Heart left ventricle (tissue), 16 donors: Measurements from ENCODE around the gene MT3. TPM values are rescaled to one million over a fixed set of nuclear protein-coding genes. Genes with fewer than 3 reads are reported as not detected.

Source experiments
- ATAC-seq, 4 donors: fragments of 200-7000 bp; cut with Tn5 transposase; one replicate each; pipeline ENCODE4 v1.9.1; 2020 to 2022; ENCODE audit warnings: moderate library complexity in 4 of 4, mild to moderate bottlenecking in 3 of 4, moderate number of reproducible peaks in 1 of 4
- DNase-seq, 5 donors: peaks; one replicate each; pipeline ENCODE4 v3.0.0-alpha.2; 2020
- H3K27ac ChIP-seq, 12 donors: fragments of 200-600 bp; sonication (generic) in 4 of 12; one replicate each; pipeline versions ENCODE4 v1.5.0 to v1.8.0; 2016 to 2022; ENCODE audit warnings: mild to moderate bottlenecking in 2 of 12
- H3K27me3 ChIP-seq, 9 donors: fragments of 200-600 bp; sonication (generic) in 2 of 9; one replicate each; pipeline versions ENCODE4 v1.5.1 to v1.8.0; 2016 to 2022; ENCODE audit warnings: mild to moderate bottlenecking in 3 of 9
- H3K36me3 ChIP-seq, 9 donors: fragments of 200-600 bp; sonication (generic) in 2 of 9; one replicate each; pipeline versions ENCODE4 v1.5.0 to v1.8.0; 2018 to 2022; ENCODE audit warnings: mild to moderate bottlenecking in 2 of 9
- H3K4me1 ChIP-seq, 12 donors: fragments of 200-600 bp; sonication (generic) in 4 of 12; one replicate each; pipeline versions ENCODE4 v1.5.0 to v1.8.0; 2016 to 2022; ENCODE audit warnings: mild to moderate bottlenecking in 3 of 12
- H3K4me3 ChIP-seq, 12 donors: fragments of 200-600 bp; sonication (generic) in 4 of 12; one replicate each; pipeline versions ENCODE4 v1.5.0 to v1.8.0; 2017 to 2022; ENCODE audit warnings: mild to moderate bottlenecking in 9 of 12, moderate library complexity in 4 of 12
- H3K9me3 ChIP-seq, 12 donors: fragments of 200-600 bp; sonication (generic) in 4 of 12; one replicate each; pipeline versions ENCODE4 v1.5.0 to v1.8.0; 2016 to 2022; ENCODE audit warnings: mild to moderate bottlenecking in 1 of 12
- CTCF ChIP-seq, 12 donors: fragments of 200-600 bp; sonication (generic) in 4 of 12; IDR thresholded peaks; one replicate each; pipeline versions ENCODE4 v1.5.0 to v1.8.0; 2018 to 2022; ENCODE audit warnings: antibody characterized with exemption in 12 of 12, mild to moderate bottlenecking in 5 of 12
- POLR2A ChIP-seq, 2 donors: fragments of 450-650 bp; IDR thresholded peaks; one replicate each; pipeline ENCODE4 v1.6.1; 2017; ENCODE audit warnings: antibody characterized with exemption in 2 of 2, mild to moderate bottlenecking in 2 of 2, moderate library complexity in 2 of 2
- WGBS, 4 donors: extraction: QIAGEN DNeasy Blood & Tissue Kit in 2 of 4; methylation state at CpG; one replicate each; pipeline versions ENCODE4 v1.1.5 to v1.1.7; 2013 to 2018; 5-methylcytosine and 5-hydroxymethylcytosine counted together
- intact Hi-C, 10 donors: fragments of 100-400 bp; cut with DNase I; formaldehyde crosslinking; loops; one replicate each; pipeline versions ENCODE4 v1.11.1 to v1.14.2; 2022
- polyA plus RNA-seq, 2 donors: library from polyadenylated mRNA; stranded (reverse); fragments of 200-250 nt; gene quantifications; one replicate each; pipeline ENCODE4 v1.2.3, GENCODE V29; 2013
- total RNA-seq, 9 donors: library from RNA; depleted of rRNA in 2 of 9; stranded (reverse); fragments of >200 nt in 2 of 9; fragmentation: NEBNext Ultra II Directional in 3 of 9; extraction: Animal tissue kit (Norgen Biotek cat#: 25700) in 3 of 9; gene quantifications; one replicate each; pipeline versions ENCODE4 v1.1.0 to v1.2.4, GENCODE V29; 2016 to 2023
- donor health status: ischemic (EF 13 %, LVEDD 7.1; RV severe dilation, severe dysfunction).
- donor health status: healthy with polysubstance abuse.
- donor health status: DM: no; HTN: yes; CAD: no.
- donor health status: DM: no; HTN: no; CAD: no.
- donor health status: ischemic (EF 25% LVEDD 6.9; RV normal size, moderate dysfunction).
- donor health status: ischemic (EF 25% LVEDD 5.7; RV mildly dilated, moderate dysfunction).
- donor health status: healthy.
- donor health status: DM: yes; HTN: yes; CAD: no.
- donor health status: ischemic (EF 35%, LVEDD 5.7; RV mildly dilated, moderate dysfunction).
- donor health status: nonischemic (EF 11% LVEDD 7.7; RV severe dilation, severe dysfunction).
- donor health status: DM: yes; HTN: yes; CAD: no.
- donor health status: PGD.
- donor health status: ischemic (EF 29% LVEDD 5.4; RV normal size, mild dysfunction).
- donor health status: nonischemic (EF 23%, LVEDD 6.1; RV moderate dilation, normal function).

MT3 gene
- total and polyA plus RNA-seq, 11 donors = 1.3 to 20.0 (median 3.7) TPM; not detected in 1

DNA sequence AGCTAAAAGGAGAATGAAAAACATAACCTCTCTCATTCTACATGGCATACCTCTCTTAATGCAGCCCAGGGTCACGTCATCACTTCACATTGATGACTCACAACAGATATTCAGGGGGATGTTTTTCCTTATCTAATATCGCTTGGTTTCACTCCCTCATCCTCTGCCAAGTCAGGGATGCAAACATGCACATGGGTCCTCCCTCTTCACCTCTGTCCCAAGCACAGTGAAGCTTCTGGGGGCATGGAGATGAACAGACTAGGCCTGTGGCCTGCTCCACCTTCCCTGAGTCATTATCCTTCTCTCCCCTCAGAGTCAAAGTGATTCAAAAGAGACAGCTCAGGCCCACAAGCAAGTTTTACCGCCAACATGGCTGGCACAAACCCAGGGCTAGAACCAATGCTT, 16.7 kb downstream of the MT3 start:
- no peaks in the 10 kb centered on the region for H3K36me3 ChIP-seq
- no peak overlapping the region for H3K4me3 ChIP-seq
- intact Hi-C loops = loop anchor here (2.0 to 10.0 kb wide), 6 partner anchors 27 to 179 kb away; partner anchors contain the start of genes MT1X (in 6 of the 10) and MT1M (in 1 of the 10)
- TF ChIP-seq POLR2A (IDR thresholded peaks at IDR 0.05) = no peak
- TF ChIP-seq CTCF (IDR thresholded peaks at IDR 0.05) = no peak
- H3K27ac ChIP-seq = peak overlapping the region; percentile 86 to 99 (median 96)
- H3K9me3 ChIP-seq = no peaks in the 10 kb centered on the region
- no peak for ATAC-seq
- DNase-seq = peak in 2 of 5 donors; percentile 41 to 46
- peaks cover 8 to 56% (median 45%) of the 10 kb centered on the region in 12 donors for H3K4me1 ChIP-seq
- H3K27me3 ChIP-seq = peaks cover 0 to 2% (median 0%) of the 10 kb centered on the region in 9 donors
- 43 to 61% (median 56%) methylated on average over 3 of the region's 3 CpGs for WGBS, 4 donors

DNA sequence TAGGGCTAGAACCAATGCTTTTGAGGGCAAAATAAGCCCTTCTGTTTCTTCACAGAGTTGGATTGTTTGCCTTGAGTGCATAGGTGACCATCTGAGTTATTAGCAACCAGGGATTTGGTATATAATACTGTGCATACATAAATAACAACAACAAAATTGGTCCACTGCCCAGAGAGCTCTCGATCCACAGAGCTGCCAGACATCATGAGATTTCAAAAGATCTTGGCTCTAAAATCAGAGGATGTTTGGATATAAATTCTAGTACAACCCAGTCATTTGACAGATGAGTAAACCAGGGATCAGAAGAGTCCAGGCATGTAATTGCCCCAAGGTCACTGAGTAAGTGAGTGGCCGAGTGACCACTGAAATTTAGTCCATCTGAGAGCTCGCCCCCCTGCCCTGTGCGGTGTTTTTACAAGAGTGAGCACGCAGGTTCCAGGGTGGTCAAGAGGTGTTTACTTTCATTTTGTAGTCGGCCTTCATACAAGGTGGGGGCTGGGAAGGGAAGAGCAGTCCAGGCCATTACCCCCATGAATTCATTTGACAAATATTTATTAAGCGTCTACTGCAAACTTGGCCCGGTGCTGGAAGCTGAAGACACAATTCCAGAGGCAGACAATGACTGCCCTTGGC, 17.3 kb downstream of the MT3 start:
- Histone ChIP-seq H3K36me3 (no peaks in the 10 kb centered on the region), H3K4me3 (peak overlapping the region in 2 of 12 donors; percentile 12 to 18), H3K27ac (peak overlapping the region; percentile 86 to 99 (median 96)), H3K27me3 (no peaks in the 10 kb centered on the region), H3K4me1 (peaks cover 9 to 61% (median 51%) of the 10 kb centered on the region in 12 donors), H3K9me3 (no peaks in the 10 kb centered on the region)
- no peak for DNase-seq
- 33 to 53% (median 37%) methylated on average over 7 to 8 of the region's 8 CpGs for WGBS, 4 donors
- intact Hi-C loops = loop anchor here (2.0 to 10.0 kb wide), 6 partner anchors 26 to 178 kb away; partner anchors contain the start of genes MT1X (in 6 of the 10) and MT1M (in 1 of the 10)
- TF ChIP-seq POLR2A (IDR thresholded peaks at IDR 0.05) = no peak
- TF ChIP-seq CTCF (IDR thresholded peaks at IDR 0.05) = no peak
- no peak for ATAC-seq

GRCh38 chr16:56607109-56607618, 17.8 kb downstream of the MT3 start:
- WGBS, 4 donors = 43 to 56% (median 51%) methylated on average over 13 to 14 of the region's 14 CpGs
- ATAC-seq (peak; percentile 27 to 56 (median 31)), DNase-seq (peak; percentile 67 to 91 (median 75))
- intact Hi-C loops = loop anchor here (2.0 to 10.0 kb wide), 6 partner anchors 26 to 178 kb away; partner anchors contain the start of genes MT1X (in 6 of the 10) and MT1M (in 1 of the 10)
- Histone ChIP-seq H3K27me3 (no peaks in the 10 kb centered on the region), H3K4me1 (peaks cover 9 to 67% (median 56%) of the 10 kb centered on the region in 12 donors), H3K27ac (peak overlapping the region; percentile 86 to 99 (median 96)), H3K36me3 (no peaks in the 10 kb centered on the region), H3K9me3 (no peaks in the 10 kb centered on the region), H3K4me3 (peak overlapping the region in 2 of 12 donors; percentile 18 to 71)
- no peak for TF ChIP-seq POLR2A (IDR thresholded peaks at IDR 0.05)
- no peak for TF ChIP-seq CTCF (IDR thresholded peaks at IDR 0.05)

- Histone ChIP-seq H3K4me1 (peaks cover 9 to 70% (median 57%) of the 10 kb centered on the region in 12 donors), H3K4me3 (peak overlapping the region in 11 of 12 donors; percentile 59 to 87 (median 71)), H3K27me3 (no peaks in the 10 kb centered on the region), H3K36me3 (no peaks in the 10 kb centered on the region), H3K9me3 (no peaks in the 10 kb centered on the region), H3K27ac (peak overlapping the region; percentile 86 to 99 (median 96))
- 64 to 84% (median 78%) methylated on average over 2 of the region's 2 CpGs for WGBS, 4 donors
- DNase-seq (no peak), ATAC-seq (no peak)
- intact Hi-C loops = loop anchor here (1.0 to 10.0 kb wide), 11 partner anchors 17 to 177 kb away; partner anchors contain the start of genes MT1X (in 8 of the 10), MT1E (in 2 of the 10), MT1A (in 1 of the 10) and MT1M (in 1 of the 10)
- TF ChIP-seq POLR2A (IDR thresholded peaks at IDR 0.05) = no peak
- TF ChIP-seq CTCF (IDR thresholded peaks at IDR 0.05) = no peak
Measured at GRCh38 chr16:56607675-56608042, 18.3 kb downstream of the MT3 start.
